Dedifferentiated amniotic fluid mesenchymal stem cell (primary cell): ENCODE data around the gene TMC8.

Source experiments
- DNase-seq: peaks from one replicate; pipeline ENCODE4 v3.0.0-alpha.2; 2016; ENCODE audit errors: extremely low spot score

Gene TMC8

GRCh38 chr17:78124081-78124835, 6.3 kb upstream of the TMC8 start:
- no peak for DNase-seq

- DNase-seq, result no peak
These were observed 5.8 kb upstream of the TMC8 start for GRCh38 chr17:78124836-78125137.

GRCh38 chr17:78125138-78125913, 5.2 kb upstream of the TMC8 start:
- no peak for DNase-seq

GRCh38 chr17:78125976-78126894, 4.3 kb upstream of the TMC8 start:
- no peak for DNase-seq

GRCh38 chr17:78126895-78127238, 3.7 kb upstream of the TMC8 start:
- DNase-seq, result no peak

GRCh38 chr17:78127239-78127887, 3.2 kb upstream of the TMC8 start:
- DNase-seq, result no peak

GRCh38 chr17:78127888-78128550, 2.6 kb upstream of the TMC8 start:
- DNase-seq, result no peak

GRCh38 chr17:78128551-78129350, 1.8 kb upstream of the TMC8 start, which contains the start of gene TMC6:
TMC6 (minus strand) TSS chr17:78128755; CDS start chr17:78126832, 1,923 bp downstream.
- DNase-seq, result no peak

GRCh38 chr17:78129351-78130089, 1.1 kb upstream of the TMC8 start:
- DNase-seq, result no peak

GRCh38 chr17:78130090-78130436, 508 bp upstream of the TMC8 start:
- no peak for DNase-seq

GRCh38 chr17:78131172-78132083, 857 bp downstream of the TMC8 start:
- no peak for DNase-seq

GRCh38 chr17:78132084-78132676, 1.6 kb downstream of the TMC8 start:
- DNase-seq, result no peak

- no peak for DNase-seq
These were observed 2.2 kb downstream of the TMC8 start for GRCh38 chr17:78132767-78133178.

GRCh38 chr17:78133179-78133951, 2.8 kb downstream of the TMC8 start:
- DNase-seq, result no peak

GRCh38 chr17:78133971-78134898, 3.7 kb downstream of the TMC8 start:
- DNase-seq, result no peak

- DNase-seq, result no peak
These were observed 4.4 kb downstream of the TMC8 start for GRCh38 chr17:78134899-78135385.
